IMR-90 (cell line): ENCODE results near the gene RAVER1. TPM values are rescaled to one million over a fixed set of nuclear protein-coding genes. Genes with fewer than 3 reads are reported as not detected.

ENCODE experiments used
- ATAC-seq: fragments of 200-7000 bp; cut with Tn5 transposase; 2 replicates; pipeline ENCODE4 v1.9.1; 2020; ENCODE audit warnings: low read depth, mild to moderate bottlenecking, moderate library complexity
- BruUV-seq: library from RNA; stranded (reverse); fragments of 400-500 nt; replicated peaks from 2 replicates; lab custom pipeline; 2021; lab: Mats Ljungman, UMichigan
- CTCF ChIA-PET: fragments of 300-600 bp; formaldehyde crosslinking; extraction: SDS; loops from one replicate; lab custom pipeline; 2021; ENCODE audit warnings: antibody characterized with exemption; lab: Yijun Ruan, JAX
- POLR2A ChIA-PET: fragments of 300-600 bp; sonication (Branson Sonifier 250); formaldehyde crosslinking; loops from one replicate; lab custom pipeline; 2022; ENCODE audit warnings: antibody characterized with exemption; ENCODE audit not compliant: unreplicated experiment; lab: Charles Lee
- DNase-seq: peaks from one replicate; pipeline ENCODE4 v3.0.0; 2013
- H2AFZ ChIP-seq: replicated peaks from 2 replicates; pipeline ENCODE3; 2013; ENCODE audit warnings: low read length, mild to moderate bottlenecking; ENCODE audit not compliant: poor library complexity
- H2AK5ac ChIP-seq: 2 replicates; pipeline ENCODE4 v1.6.1; 2013; ENCODE audit warnings: low read depth, low read length, inconsistent platforms
- H2AK9ac ChIP-seq: replicated peaks from 2 replicates; pipeline ENCODE3; 2013; ENCODE audit warnings: mild to moderate bottlenecking, low read depth, low read length, moderate library complexity; ENCODE audit not compliant: poor library complexity
- H2BK120ac ChIP-seq: 2 replicates; pipeline ENCODE4 v1.6.1; 2013; ENCODE audit warnings: low read depth, low read length, inconsistent platforms
- H2BK15ac ChIP-seq: 3 replicates; pipeline ENCODE4 v1.6.1; 2013; ENCODE audit warnings: low read depth, low read length, inconsistent platforms
- H2BK20ac ChIP-seq: 2 replicates; pipeline ENCODE4 v1.6.1; 2013; ENCODE audit warnings: low read depth, mild to moderate bottlenecking, inconsistent platforms, low read length, moderate library complexity
- H2BK5ac ChIP-seq: 2 replicates; pipeline ENCODE4 v1.6.1; 2013; ENCODE audit warnings: mild to moderate bottlenecking, low read depth, low read length, inconsistent platforms; ENCODE audit not compliant: poor library complexity, severe bottlenecking
- H3K14ac ChIP-seq: replicated peaks from 2 replicates; pipeline ENCODE4 v1.6.1; 2013; ENCODE audit warnings: low read depth, low read length, inconsistent platforms
- H3K18ac ChIP-seq: 2 replicates; pipeline ENCODE4 v1.6.1; 2013; ENCODE audit warnings: low read depth, low read length, control low read depth
- H3K23ac ChIP-seq: 2 replicates; pipeline ENCODE4 v1.6.1; 2013; ENCODE audit warnings: low read depth, low read length, inconsistent platforms
- H3K27ac ChIP-seq: 2 replicates; pipeline ENCODE4 v1.5.1; 2013; ENCODE audit warnings: mild to moderate bottlenecking, control low read depth, low read length; ENCODE audit not compliant: insufficient read depth
- H3K27me3 ChIP-seq: 2 replicates; pipeline ENCODE4 v1.6.1; 2013; ENCODE audit warnings: low read length; ENCODE audit not compliant: control insufficient read depth, insufficient read depth
- H3K36me3 ChIP-seq: 2 replicates; pipeline ENCODE4 v1.6.1; 2013; ENCODE audit warnings: low read length, mixed read lengths; ENCODE audit not compliant: control insufficient read depth, insufficient read depth
- H3K4ac ChIP-seq: 2 replicates; pipeline ENCODE4 v1.6.1; 2013; ENCODE audit warnings: low read depth, low read length, inconsistent platforms
- H3K4me1 ChIP-seq: 2 replicates; pipeline ENCODE4 v1.6.1; 2013; ENCODE audit warnings: low read length, mixed read lengths; ENCODE audit not compliant: control insufficient read depth, insufficient read depth
- H3K4me2 ChIP-seq: 2 replicates; pipeline ENCODE4 v1.6.1; 2013; ENCODE audit warnings: low read depth, mild to moderate bottlenecking, control low read depth, low read length, moderate library complexity
- H3K4me3 ChIP-seq: 2 replicates; pipeline ENCODE4 v1.5.1; 2013; ENCODE audit warnings: low read depth, mild to moderate bottlenecking, control low read depth, low read length, moderate library complexity; ENCODE audit not compliant: insufficient read depth
- H3K56ac ChIP-seq: 2 replicates; pipeline ENCODE4 v1.6.1; 2013; ENCODE audit warnings: low read length, inconsistent platforms; ENCODE audit not compliant: insufficient read depth; ENCODE audit errors: extremely low read depth
- H3K79me1 ChIP-seq, 2 experiments: 2 replicates each; pipeline ENCODE4 v1.6.1; 2013; ENCODE audit warnings: low read length in 2 of 2, inconsistent platforms in 1 of 2, low read depth in 1 of 2
- H3K9ac ChIP-seq: 2 replicates; pipeline ENCODE4 v1.6.1; 2013; ENCODE audit warnings: low read depth, low read length, control low read depth
- H3K9me1 ChIP-seq: 2 replicates; pipeline ENCODE4 v1.6.1; 2013; ENCODE audit warnings: low read length, inconsistent platforms; ENCODE audit not compliant: insufficient read depth
- H3K9me3 ChIP-seq: 2 replicates; pipeline ENCODE4 v1.6.1; 2013; ENCODE audit warnings: low read length; ENCODE audit not compliant: control insufficient read depth, insufficient read depth
- H4K20me1 ChIP-seq: 2 replicates; pipeline ENCODE4 v1.6.1; 2013; ENCODE audit warnings: low read length, inconsistent platforms; ENCODE audit not compliant: insufficient read depth
- H4K5ac ChIP-seq: 2 replicates; pipeline ENCODE4 v1.6.1; 2013; ENCODE audit warnings: mild to moderate bottlenecking, low read depth, low read length, control low read depth
- H4K8ac ChIP-seq, 2 experiments: 2 replicates each; pipeline ENCODE4 v1.6.1; 2013; ENCODE audit warnings: low read depth in 2 of 2, low read length in 2 of 2, control low read depth in 1 of 2, inconsistent platforms in 1 of 2
- H4K91ac ChIP-seq: 2 replicates; pipeline ENCODE4 v1.6.1; 2013; ENCODE audit warnings: low read depth, low read length, inconsistent platforms; ENCODE audit not compliant: insufficient read depth
- CEBPB ChIP-seq: IDR thresholded peaks from 2 replicates; pipeline ENCODE4 v1.6.1; 2012; ENCODE audit warnings: low read depth, low read length, improper control_type of control experiment
- MAFK ChIP-seq: IDR thresholded peaks from 2 replicates; pipeline ENCODE4 v1.6.1; 2012; ENCODE audit warnings: low read depth, low read length, improper control_type of control experiment
- RCOR1 ChIP-seq: IDR thresholded peaks from 2 replicates; pipeline ENCODE4 v1.6.1; 2012; ENCODE audit warnings: mild to moderate bottlenecking, low read length, improper control_type of control experiment; ENCODE audit not compliant: insufficient replicate concordance
- RFX5 ChIP-seq: IDR thresholded peaks from 2 replicates; pipeline ENCODE4 v1.8.0; 2012; ENCODE audit warnings: low read depth, mild to moderate bottlenecking, low read length, moderate library complexity
- WGBS, 2 experiments: methylation state at CpG; one replicate each; pipeline versions ENCODE4 v1.1.5 to v1.1.7; 2013; ENCODE audit warnings: missing lambda C conversion rate in 2 of 2; ENCODE audit not compliant: insufficient read length in 1 of 2; ENCODE audit errors: extremely low coverage in 2 of 2; 5-methylcytosine and 5-hydroxymethylcytosine counted together
- dilution Hi-C: fragments of 300-500 bp; cut with HindIII; formaldehyde crosslinking; loops from one replicate; pipeline ENCODE4 v1.14.3; 2018; ENCODE audit warnings: low sequenced_read_pairs; ENCODE audit not compliant: unreplicated experiment
- in situ Hi-C: fragments of 300-500 bp; cut with MboI; formaldehyde crosslinking; loops from 3 replicates; pipeline ENCODE4 v1.14.3; 2019; ENCODE audit warnings: low sequenced_read_pairs, inconsistent platforms, mixed read lengths
- intact Hi-C: fragments of 100-400 bp; cut with micrococcal nuclease; formaldehyde crosslinking; loops from 2 replicates; pipeline ENCODE4 v1.10.0; 2022
- polyA plus RNA-seq, 3 experiments: library from polyadenylated mRNA; depleted of rRNA; stranded (reverse); fragments of >200 nt; gene quantifications; 2 replicates each; pipeline ENCODE4 v1.2.3, GENCODE V29; 2012; ENCODE audit warnings: low replicate concordance in 1 of 3
- total RNA-seq: library from RNA; depleted of rRNA; stranded (reverse); fragments of >200 nt; gene quantifications from 2 replicates; pipeline ENCODE4 v1.2.3, GENCODE V29; 2012
- TF ChIP-seq, protein P1 (sequence below): fragments of 150-350 bp; IDR thresholded peaks from 2 replicates; pipeline ENCODE4 v1.6.1; 2017; ENCODE audit warnings: mild to moderate bottlenecking, antibody characterized with exemption, low read length, low read depth

RAVER1 gene
- total and polyA plus RNA-seq, 2 of the 4 experiments (the other 2 are of a cell fraction) = 2.7 to 18.1 TPM

DNA sequence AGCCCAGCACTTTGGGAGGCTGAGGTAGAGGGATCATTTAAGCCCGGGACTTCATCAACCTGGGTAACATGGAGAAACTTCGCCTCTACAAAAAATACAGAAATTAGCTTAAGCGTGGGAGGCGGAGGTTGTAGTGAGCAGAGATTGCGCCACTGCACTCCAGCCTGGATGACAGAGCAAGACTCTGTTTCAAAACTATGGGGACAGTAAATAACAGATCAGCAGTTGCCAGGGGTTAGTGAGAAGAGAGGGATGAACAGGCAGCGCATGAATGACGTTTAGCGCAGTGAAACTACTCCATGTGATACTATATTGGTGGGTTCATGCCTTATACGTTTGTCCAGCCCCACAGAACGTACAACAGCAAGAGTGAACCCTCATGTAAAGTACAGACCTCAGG lies 13.2 kb upstream of the RAVER1 start:
- no peak overlapping the region for H2AK5ac ChIP-seq
- H2BK15ac ChIP-seq = no peak overlapping the region
- no peak overlapping the region for H4K5ac ChIP-seq
- H4K91ac ChIP-seq = no peak overlapping the region
- no peaks in the 10 kb centered on the region for H3K79me1 ChIP-seq
- H2BK20ac ChIP-seq = no peak overlapping the region
- 40% methylated on average over 1 of the region's 10 CpGs; no CpG with 5 or more reads in 1 of the 2 experiments for WGBS, 2 experiments
- H3K27ac ChIP-seq = no peak overlapping the region
- no peak overlapping the region for H2BK5ac ChIP-seq
- dilution Hi-C loops = no loop called here
- H4K8ac ChIP-seq = no peak overlapping the region
- no peak overlapping the region for H3K23ac ChIP-seq
- H3K4ac ChIP-seq = no peak overlapping the region
- ATAC-seq = peak; percentile 55
- POLR2A ChIA-PET = no interaction called here
- H2AK9ac ChIP-seq = no peak overlapping the region
- BruUV-seq = no TSS peak
- peaks cover 2% of the 10 kb centered on the region; the same call in 1 of the 2 replicates for H3K4me1 ChIP-seq
- no peaks in the 10 kb centered on the region for H3K27me3 ChIP-seq
- no peak overlapping the region for H3K14ac ChIP-seq
- peak; percentile 25 for DNase-seq
- H2BK120ac ChIP-seq = no peak overlapping the region
- H4K20me1 ChIP-seq = no peaks in the 10 kb centered on the region
- H3K56ac ChIP-seq = no peak overlapping the region
- H3K4me3 ChIP-seq = no peak overlapping the region
- H3K4me2 ChIP-seq = no peak overlapping the region
- TF ChIP-seq MAFK (no peak), RFX5 (peak; percentile 76), CEBPB (peak; percentile 89), RCOR1 (no peak)
- TF ChIP-seq, protein P1, sequence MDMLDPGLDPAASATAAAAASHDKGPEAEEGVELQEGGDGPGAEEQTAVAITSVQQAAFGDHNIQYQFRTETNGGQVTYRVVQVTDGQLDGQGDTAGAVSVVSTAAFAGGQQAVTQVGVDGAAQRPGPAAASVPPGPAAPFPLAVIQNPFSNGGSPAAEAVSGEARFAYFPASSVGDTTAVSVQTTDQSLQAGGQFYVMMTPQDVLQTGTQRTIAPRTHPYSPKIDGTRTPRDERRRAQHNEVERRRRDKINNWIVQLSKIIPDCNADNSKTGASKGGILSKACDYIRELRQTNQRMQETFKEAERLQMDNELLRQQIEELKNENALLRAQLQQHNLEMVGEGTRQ = no peak
- no peak overlapping the region for H3K9ac ChIP-seq
- no peak overlapping the region for H3K18ac ChIP-seq
- intact Hi-C loops = no loop called here
- CTCF ChIA-PET = no interaction called here
- peaks cover 9% of the 10 kb centered on the region for H3K36me3 ChIP-seq
- in situ Hi-C loops = no loop called here
- no peaks in the 10 kb centered on the region for H3K9me1 ChIP-seq
- H3K9me3 ChIP-seq = no peaks in the 10 kb centered on the region
- no peak overlapping the region for H2AFZ ChIP-seq
